ENCODE results near the gene CORO2A.
"Not testable (repeated sequence)": the region's sequence is repeated elsewhere in the genome, so short reads cannot be mapped to it uniquely, and the experiment has no call there.

The CORO2A gene

GRCh38 chr9:98117097-98117496 lies 75.3 kb downstream of the CORO2A start:
- not testable (repeated sequence) for DNase-seq (ENCODE audit: low spot score)

- DNase-seq (ENCODE audit: low spot score), result no peak
These were observed 83.4 kb downstream of the CORO2A start for GRCh38 chr9:98109052-98109451.

- peak; percentile 21 for DNase-seq (ENCODE audit: low spot score)
These were observed 83.9 kb downstream of the CORO2A start for GRCh38 chr9:98108531-98109031.

GRCh38 chr9:98107926-98108325 lies 84.5 kb downstream of the CORO2A start:
- DNase-seq (ENCODE audit: low spot score), result no peak

GRCh38 chr9:98105006-98105405 lies 87.4 kb downstream of the CORO2A start:
- DNase-seq (ENCODE audit: low spot score), result no peak

GRCh38 chr9:98104445-98104881 lies 88.0 kb downstream of the CORO2A start:
- DNase-seq (ENCODE audit: low spot score), result no peak

- no peak for DNase-seq (ENCODE audit: low spot score)
These were observed 90.6 kb downstream of the CORO2A start for GRCh38 chr9:98101868-98102273.

- no peak for DNase-seq (ENCODE audit: low spot score)
These were observed 91.0 kb downstream of the CORO2A start for GRCh38 chr9:98101416-98101815.

- no peak for DNase-seq (ENCODE audit: low spot score)
These were observed 92.0 kb downstream of the CORO2A start for GRCh38 chr9:98100456-98100855.

- DNase-seq (ENCODE audit: low spot score), result no peak
These were observed 92.5 kb downstream of the CORO2A start for GRCh38 chr9:98099898-98100297.

GRCh38 chr9:98099346-98099745 lies 93.1 kb downstream of the CORO2A start:
- no peak for DNase-seq (ENCODE audit: low spot score)

- DNase-seq (ENCODE audit: low spot score), result no peak
These were observed 94.6 kb downstream of the CORO2A start for GRCh38 chr9:98097836-98098235.

GRCh38 chr9:98096091-98096490 lies 96.3 kb downstream of the CORO2A start:
- no peak for DNase-seq (ENCODE audit: low spot score)

- DNase-seq (ENCODE audit: low spot score), result no peak
These were observed 97.0 kb downstream of the CORO2A start for GRCh38 chr9:98095401-98095800.

- no peak for DNase-seq (ENCODE audit: low spot score)
These were observed 97.6 kb downstream of the CORO2A start for GRCh38 chr9:98094851-98095250.

GRCh38 chr9:98094316-98094715 lies 98.1 kb downstream of the CORO2A start:
- DNase-seq (ENCODE audit: low spot score), result no peak

GRCh38 chr9:98092613-98092931 lies 99.9 kb downstream of the CORO2A start:
- no peak for DNase-seq (ENCODE audit: low spot score)

- DNase-seq (ENCODE audit: low spot score), result no peak
These were observed 100.5 kb downstream of the CORO2A start for GRCh38 chr9:98091735-98092612.

GRCh38 chr9:98090674-98091073 lies 101.8 kb downstream of the CORO2A start:
- not testable (repeated sequence) for DNase-seq (ENCODE audit: low spot score)

GRCh38 chr9:98087420-98088354 lies 104.8 kb downstream of the CORO2A start:
- no peak for DNase-seq (ENCODE audit: low spot score)

GRCh38 chr9:98086461-98086860 lies 106.0 kb downstream of the CORO2A start:
- no peak for DNase-seq (ENCODE audit: low spot score)

GRCh38 chr9:98085944-98086343 lies 106.5 kb downstream of the CORO2A start:
- DNase-seq (ENCODE audit: low spot score), result no peak

- DNase-seq (ENCODE audit: low spot score), result no peak
These were observed 107.4 kb downstream of the CORO2A start for GRCh38 chr9:98085058-98085457.

All from Ammon's horn (tissue), 1 donor.